Measurements from ENCODE around the gene TFDP1.

TFDP1 gene

DNA sequence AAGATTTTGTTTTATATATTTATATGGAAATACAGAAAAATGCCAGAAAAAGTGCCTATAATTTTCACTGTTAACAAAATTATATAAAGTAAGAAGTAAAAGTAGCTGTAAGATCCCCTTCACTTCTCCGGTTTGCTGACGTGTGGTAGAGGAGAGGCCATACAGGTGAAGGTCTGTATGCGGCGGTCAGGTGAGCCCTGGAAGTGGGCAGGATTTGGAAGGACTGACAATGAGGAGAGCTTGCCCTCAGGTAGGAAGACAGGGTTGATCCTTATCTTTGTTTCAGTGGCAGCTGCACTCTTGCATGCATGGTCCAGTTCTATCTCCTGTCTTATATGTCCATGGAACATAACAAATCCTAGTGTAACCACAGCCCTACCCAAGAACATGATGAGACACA, 16.9 kb upstream of the TFDP1 start:
- no peak for DNase-seq (ENCODE audit: low read depth)
- TF ChIP-seq CTCF (conservative IDR thresholded peaks at IDR 0.05; ENCODE audit: low read length) = no peak
- H3K4me3 ChIP-seq (ENCODE audit: low read length) = no peak overlapping the region

GRCh38 chr13:113573065-113573464, 11.5 kb upstream of the TFDP1 start:
- TF ChIP-seq CTCF (conservative IDR thresholded peaks at IDR 0.05; ENCODE audit: low read length) = no peak
- DNase-seq (ENCODE audit: low read depth) = no peak

GRCh38 chr13:113576597-113576996, 8.0 kb upstream of the TFDP1 start:
- no peak overlapping the region for H3K4me3 ChIP-seq (ENCODE audit: low read length)
- DNase-seq (ENCODE audit: low read depth) = no peak
- no peak for TF ChIP-seq CTCF (conservative IDR thresholded peaks at IDR 0.05; ENCODE audit: low read length)

More at GRCh38 chr13:113573065-113573464, 11.5 kb upstream of the TFDP1 start:
- H3K4me3 ChIP-seq (ENCODE audit: low read length) = no peak overlapping the region

- no peak for TF ChIP-seq CTCF (conservative IDR thresholded peaks at IDR 0.05; ENCODE audit: low read length)
- DNase-seq (ENCODE audit: low read depth) = no peak
- no peak overlapping the region for H3K4me3 ChIP-seq (ENCODE audit: low read length)
Measured at GRCh38 chr13:113577881-113578435, 6.6 kb upstream of the TFDP1 start.

DNA sequence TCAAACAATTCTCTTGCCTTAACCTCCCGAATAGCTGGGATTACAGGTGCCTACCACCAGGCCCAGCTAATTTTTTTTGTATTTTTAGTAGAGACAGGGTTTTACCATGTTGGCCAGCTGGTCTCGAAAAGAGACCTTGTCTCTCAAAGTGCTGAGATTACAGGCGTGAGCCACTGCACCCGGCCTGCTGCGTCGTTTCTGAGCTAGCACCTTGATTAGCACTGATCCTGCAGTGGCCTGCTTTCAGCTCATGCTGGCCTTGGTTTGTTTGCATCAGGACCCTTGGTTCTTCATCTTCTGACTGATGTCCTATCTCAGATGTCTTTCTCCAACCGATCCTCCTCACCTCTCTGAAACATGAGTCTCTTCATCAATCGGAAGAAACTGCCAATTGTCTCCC, 4.9 kb upstream of the TFDP1 start:
- no peak for TF ChIP-seq CTCF (conservative IDR thresholded peaks at IDR 0.05; ENCODE audit: low read length)
- no peak overlapping the region for H3K4me3 ChIP-seq (ENCODE audit: low read length)
- DNase-seq (ENCODE audit: low read depth) = no peak

- H3K4me3 ChIP-seq (ENCODE audit: low read length) = no peak overlapping the region
- DNase-seq (ENCODE audit: low read depth) = no peak
- TF ChIP-seq CTCF (conservative IDR thresholded peaks at IDR 0.05; ENCODE audit: low read length) = no peak
Measured at GRCh38 chr13:113581871-113582270, 2.7 kb upstream of the TFDP1 start.

GRCh38 chr13:113582841-113583631, 1.5 kb upstream of the TFDP1 start:
- TF ChIP-seq CTCF (conservative IDR thresholded peaks at IDR 0.05; ENCODE audit: low read length) = no peak
- DNase-seq (ENCODE audit: low read depth) = no peak
- no peak overlapping the region for H3K4me3 ChIP-seq (ENCODE audit: low read length)

All from AG10803 (cell line).